Neural progenitor cell (in vitro differentiated cells): ENCODE results near the gene CCZ1B.
"Not testable (repeated sequence)": the region's sequence is repeated elsewhere in the genome, so short reads cannot be mapped to it uniquely, and the experiment has no call there.

Source experiments
- EZH2 ChIP-seq: fragments of 200-600 bp; sonication (generic); IDR thresholded peaks from 2 replicates; pipeline ENCODE4 v1.6.1; 2017; ENCODE audit warnings: antibody characterized with exemption, mild to moderate bottlenecking, moderate library complexity
- EZH2phosphoT487 ChIP-seq: fragments of 200-600 bp; sonication (generic); IDR thresholded peaks from 2 replicates; pipeline ENCODE4 v1.6.1; 2017; ENCODE audit warnings: antibody characterized with exemption
- TF ChIP-seq, protein P1 (sequence below): fragments of 200-600 bp; sonication (generic); IDR thresholded peaks from 2 replicates; pipeline ENCODE4 v1.5.1; 2017; ENCODE audit warnings: antibody characterized with exemption, mild to moderate bottlenecking

DNA sequence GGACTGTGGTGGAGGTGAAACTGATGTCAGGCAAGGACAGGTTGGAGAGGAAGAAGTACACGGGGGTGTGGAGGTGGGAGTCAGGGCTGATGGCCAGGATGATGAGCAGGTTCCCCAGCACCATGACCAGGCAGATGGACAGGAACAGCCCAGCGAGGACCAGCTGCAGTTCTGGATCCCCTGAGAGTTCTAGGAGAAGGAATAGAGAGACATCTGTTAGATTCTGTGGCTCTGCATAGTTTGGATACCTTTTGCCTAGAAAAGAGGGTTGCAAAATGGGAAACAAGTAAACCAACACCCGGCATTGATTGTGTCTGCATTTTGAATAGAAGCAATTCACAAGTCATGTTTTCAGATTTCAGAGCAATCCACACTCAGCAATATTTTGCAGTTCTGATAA, 9.4 kb upstream of the CCZ1B start:
- TF ChIP-seq, protein P1, sequence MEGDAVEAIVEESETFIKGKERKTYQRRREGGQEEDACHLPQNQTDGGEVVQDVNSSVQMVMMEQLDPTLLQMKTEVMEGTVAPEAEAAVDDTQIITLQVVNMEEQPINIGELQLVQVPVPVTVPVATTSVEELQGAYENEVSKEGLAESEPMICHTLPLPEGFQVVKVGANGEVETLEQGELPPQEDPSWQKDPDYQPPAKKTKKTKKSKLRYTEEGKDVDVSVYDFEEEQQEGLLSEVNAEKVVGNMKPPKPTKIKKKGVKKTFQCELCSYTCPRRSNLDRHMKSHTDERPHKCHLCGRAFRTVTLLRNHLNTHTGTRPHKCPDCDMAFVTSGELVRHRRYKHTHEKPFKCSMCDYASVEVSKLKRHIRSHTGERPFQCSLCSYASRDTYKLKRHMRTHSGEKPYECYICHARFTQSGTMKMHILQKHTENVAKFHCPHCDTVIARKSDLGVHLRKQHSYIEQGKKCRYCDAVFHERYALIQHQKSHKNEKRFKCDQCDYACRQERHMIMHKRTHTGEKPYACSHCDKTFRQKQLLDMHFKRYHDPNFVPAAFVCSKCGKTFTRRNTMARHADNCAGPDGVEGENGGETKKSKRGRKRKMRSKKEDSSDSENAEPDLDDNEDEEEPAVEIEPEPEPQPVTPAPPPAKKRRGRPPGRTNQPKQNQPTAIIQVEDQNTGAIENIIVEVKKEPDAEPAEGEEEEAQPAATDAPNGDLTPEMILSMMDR: not testable (repeated sequence)
- not testable (repeated sequence) for TF ChIP-seq EZH2phosphoT487, EZH2
